GM21825 (cell line): ENCODE measurements around the gene GUCA2B.

Experiments used
- ATAC-seq: cut with Tn5 transposase; IDR thresholded peaks from one replicate; pipeline ENCODE4 v1.9.1; 2021; ENCODE audit warnings: mild to moderate bottlenecking, moderate library complexity; ENCODE audit not compliant: unreplicated experiment

GUCA2B gene

GRCh38 chr1:42152907-42153600, at the start of gene GUCA2B:
TSS of gene GUCA2B (plus strand) at chr1:42153410. CDS start at chr1:42153451, 41 bp downstream.
- ATAC-seq: no peak

GRCh38 chr1:42105025-42105424, 48.2 kb upstream of the GUCA2B start:
- no peak for ATAC-seq

- no peak for ATAC-seq
These were observed 44.9 kb upstream of the GUCA2B start for GRCh38 chr1:42108309-42108708.

- ATAC-seq: no peak
These were observed 43.6 kb upstream of the GUCA2B start for GRCh38 chr1:42109600-42109999.

GRCh38 chr1:42114229-42114628, 39.0 kb upstream of the GUCA2B start:
- no peak for ATAC-seq

GRCh38 chr1:42117214-42117613, 36.0 kb upstream of the GUCA2B start:
- ATAC-seq: no peak

- no peak for ATAC-seq
These were observed 35.1 kb upstream of the GUCA2B start for GRCh38 chr1:42118125-42118524.

- ATAC-seq: no peak
These were observed 30.8 kb upstream of the GUCA2B start for GRCh38 chr1:42122408-42122807.

- no peak for ATAC-seq
These were observed 27.7 kb upstream of the GUCA2B start for GRCh38 chr1:42125552-42125951.

- ATAC-seq: no peak
These were observed 25.4 kb upstream of the GUCA2B start for GRCh38 chr1:42127767-42128166.

GRCh38 chr1:42128499-42128898, 24.7 kb upstream of the GUCA2B start:
- ATAC-seq: no peak

GRCh38 chr1:42128964-42129363, 24.2 kb upstream of the GUCA2B start:
- ATAC-seq: no peak

- no peak for ATAC-seq
These were observed 23.0 kb upstream of the GUCA2B start for GRCh38 chr1:42130061-42130660.

- no peak for ATAC-seq
These were observed 19.8 kb upstream of the GUCA2B start for GRCh38 chr1:42133390-42133789.

GRCh38 chr1:42133809-42134526, 19.2 kb upstream of the GUCA2B start:
- ATAC-seq: no peak

- ATAC-seq: no peak
These were observed 17.8 kb upstream of the GUCA2B start for GRCh38 chr1:42135426-42135825.

- ATAC-seq: no peak
These were observed 16.7 kb upstream of the GUCA2B start for GRCh38 chr1:42136466-42136865.

- ATAC-seq: no peak
These were observed 15.4 kb upstream of the GUCA2B start for GRCh38 chr1:42137766-42138165.

GRCh38 chr1:42138586-42138985, 14.6 kb upstream of the GUCA2B start:
- no peak for ATAC-seq

GRCh38 chr1:42139444-42139843, 13.8 kb upstream of the GUCA2B start:
- ATAC-seq: no peak

GRCh38 chr1:42140191-42140590, 13.0 kb upstream of the GUCA2B start:
- no peak for ATAC-seq

GRCh38 chr1:42141978-42142377, 11.2 kb upstream of the GUCA2B start:
- ATAC-seq: no peak
